Testis (tissue), 2 donors: ENCODE results near the gene ARHGAP12.

Experiments
- CTCF ChIP-seq, 3 experiments: fragments of 450-650 bp in 2 of 3; fragments of 200-600 bp in 1 of 3; sonication (generic) in 1 of 3; IDR thresholded peaks; one replicate each; pipeline ENCODE4 v1.5.1; 2016 to 2019; ENCODE audit warnings: antibody characterized with exemption in 3 of 3, mild to moderate bottlenecking in 2 of 3, moderate library complexity in 1 of 3
- POLR2A ChIP-seq: fragments of 450-650 bp; IDR thresholded peaks from one replicate; pipeline ENCODE4 v1.6.1; 2017; ENCODE audit warnings: antibody characterized with exemption, mild to moderate bottlenecking, moderate library complexity

DNA sequence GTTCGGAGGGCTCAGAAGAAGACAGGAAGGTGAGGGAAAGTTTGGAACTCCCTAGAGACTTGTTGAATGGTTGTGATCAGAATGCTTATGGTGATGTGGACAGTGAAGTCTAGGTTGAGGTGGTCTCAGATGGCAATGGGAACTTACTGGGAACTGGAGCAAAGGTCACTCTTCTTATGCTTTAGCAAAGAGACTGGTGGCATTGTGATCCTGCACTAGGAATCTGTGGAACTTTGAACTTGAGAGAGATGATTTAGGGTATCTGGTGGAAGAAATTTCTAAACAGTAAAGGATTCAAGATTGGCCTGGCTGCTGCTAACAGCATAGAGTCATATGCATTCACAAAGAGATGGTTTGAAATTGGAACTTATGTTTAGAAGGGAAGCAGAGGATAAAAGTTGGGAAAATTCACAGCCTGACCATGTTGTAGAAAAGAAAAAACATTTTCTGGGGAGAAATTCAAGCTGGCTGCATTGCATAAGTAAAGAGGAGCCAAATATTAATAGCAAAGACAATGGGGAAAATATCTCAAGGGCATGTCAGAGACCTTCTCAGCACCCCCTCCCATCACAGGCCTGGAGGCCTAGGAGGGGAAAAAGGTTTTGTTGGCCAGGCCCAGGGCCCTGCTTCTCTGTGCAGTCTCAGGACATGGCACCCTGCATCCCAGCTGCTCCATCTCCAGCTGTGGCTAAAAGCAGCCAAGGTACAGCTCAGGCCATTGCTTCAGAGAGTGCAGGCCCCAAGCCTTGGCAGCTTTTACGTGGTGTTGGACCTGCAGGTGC is 26.0 kb upstream of the ARHGAP12 start:
- TF ChIP-seq CTCF (IDR thresholded peaks at IDR 0.05) (no peak), POLR2A (no peak)
